ENCODE data around the gene CNOT9. TPM values are rescaled to one million over a fixed set of nuclear protein-coding genes. Genes with fewer than 3 reads are reported as not detected.

The CNOT9 gene
- total RNA-seq, 1 experiment from 2014 or later = 59.9 TPM

GRCh38 chr2:218569038-218569431 is 396 bp downstream of the CNOT9 start:
- Mint-ChIP-seq H3K36me3 (ENCODE audit: insufficient read depth, unreplicated experiment) (peaks cover 46% of the 10 kb centered on the region), H3K4me3 (ENCODE audit: unreplicated experiment) (peak overlapping the region; percentile 86), H3K4me1 (ENCODE audit: low read depth, unreplicated experiment) (peaks cover 36% of the 10 kb centered on the region), H3K9me3 (ENCODE audit: unreplicated experiment) (no peaks in the 10 kb centered on the region), H3K27me3 (ENCODE audit: insufficient read depth, unreplicated experiment) (no peaks in the 10 kb centered on the region), H3K27ac (ENCODE audit: unreplicated experiment) (peak overlapping the region; percentile 86)
- CTCF ChIA-PET = no interaction called here
- no peaks in the 10 kb centered on the region for H3K27me3 ChIP-seq (replicated peaks; ENCODE audit: control insufficient read depth, insufficient read depth, low read length)
- no peak for TF ChIP-seq CTCF (IDR thresholded peaks at IDR 0.05; ENCODE audit: insufficient read depth in 1 of 2, low read depth in 1 of 2, low read length in 1 of 2, severe bottlenecking in 1 of 2, unreplicated experiment in 1 of 2)
- POLR2A ChIA-PET = no interaction called here
- H3K9me3 ChIP-seq = no peaks in the 10 kb centered on the region
- no TSS peak for BruUV-seq (replicated peaks)
- H3K36me3 ChIP-seq (ENCODE audit: control insufficient read depth, insufficient read depth, low read length) = no peaks in the 10 kb centered on the region
- intact Hi-C loops (cut with micrococcal nuclease; ENCODE audit: unreplicated experiment) = loop anchor here (2.0 to 10.0 kb wide), 2 partner anchors 274 to 278 kb away; partner anchors contain the start of gene TMBIM1
- peak; percentile 73 to 74 for DNase-seq
- peaks cover 15% of the 10 kb centered on the region for H3K4me1 ChIP-seq
- H3K4me3 ChIP-seq (ENCODE audit: low read depth, low read length) = peak overlapping the region; percentile 60

- intact Hi-C loops (cut with micrococcal nuclease; ENCODE audit: unreplicated experiment) = loop anchor here (2.0 to 10.0 kb wide), 2 partner anchors 275 to 277 kb away; partner anchors contain the start of gene TMBIM1
- ChIA-PET CTCF (no interaction called here), POLR2A (no interaction called here)
- BruUV-seq (replicated peaks) = TSS peak; percentile 48
- H3K4me3 ChIP-seq (ENCODE audit: low read depth, low read length) = peak overlapping the region; percentile 60
- Mint-ChIP-seq H3K27me3 (ENCODE audit: insufficient read depth, unreplicated experiment) (no peaks in the 10 kb centered on the region), H3K27ac (ENCODE audit: unreplicated experiment) (peak overlapping the region; percentile 86), H3K9me3 (ENCODE audit: unreplicated experiment) (no peaks in the 10 kb centered on the region), H3K4me1 (ENCODE audit: low read depth, unreplicated experiment) (peaks cover 36% of the 10 kb centered on the region), H3K4me3 (ENCODE audit: unreplicated experiment) (peak overlapping the region; percentile 86), H3K36me3 (ENCODE audit: insufficient read depth, unreplicated experiment) (peaks cover 54% of the 10 kb centered on the region)
- TF ChIP-seq CTCF (IDR thresholded peaks at IDR 0.05; ENCODE audit: insufficient read depth in 1 of 2, low read depth in 1 of 2, low read length in 1 of 2, severe bottlenecking in 1 of 2, unreplicated experiment in 1 of 2) = no peak
- peaks cover 15% of the 10 kb centered on the region for H3K4me1 ChIP-seq
- DNase-seq = peak in 1 of 2 experiments; percentile 12
- H3K9me3 ChIP-seq = no peaks in the 10 kb centered on the region
- no peaks in the 10 kb centered on the region for H3K36me3 ChIP-seq (ENCODE audit: control insufficient read depth, insufficient read depth, low read length)
- no peaks in the 10 kb centered on the region for H3K27me3 ChIP-seq (replicated peaks; ENCODE audit: control insufficient read depth, insufficient read depth, low read length)
Measured at GRCh38 chr2:218569661-218570500, 1.2 kb downstream of the CNOT9 start.

GRCh38 chr2:218570850-218571249 is 2.2 kb downstream of the CNOT9 start:
- ChIA-PET POLR2A (no interaction called here), CTCF (interaction anchor here (0.6 kb wide), 1 partner anchor 675 kb away, joined by 3 read pairs; no protein-coding TSS in a partner anchor)
- Mint-ChIP-seq H3K4me1 (ENCODE audit: low read depth, unreplicated experiment) (peaks cover 35% of the 10 kb centered on the region), H3K27ac (ENCODE audit: unreplicated experiment) (peak overlapping the region; percentile 86), H3K9me3 (ENCODE audit: unreplicated experiment) (no peaks in the 10 kb centered on the region), H3K36me3 (ENCODE audit: insufficient read depth, unreplicated experiment) (peaks cover 63% of the 10 kb centered on the region), H3K27me3 (ENCODE audit: insufficient read depth, unreplicated experiment) (no peaks in the 10 kb centered on the region), H3K4me3 (ENCODE audit: unreplicated experiment) (peak overlapping the region; percentile 86)
- Histone ChIP-seq H3K9me3 (no peaks in the 10 kb centered on the region), H3K27me3 (replicated peaks; ENCODE audit: control insufficient read depth, insufficient read depth, low read length) (no peaks in the 10 kb centered on the region), H3K4me3 (ENCODE audit: low read depth, low read length) (no peak overlapping the region), H3K36me3 (ENCODE audit: control insufficient read depth, insufficient read depth, low read length) (no peaks in the 10 kb centered on the region), H3K4me1 (peaks cover 15% of the 10 kb centered on the region)
- DNase-seq = no peak
- intact Hi-C loops (cut with micrococcal nuclease; ENCODE audit: unreplicated experiment) = no loop called here
- no peak for TF ChIP-seq CTCF (IDR thresholded peaks at IDR 0.05; ENCODE audit: insufficient read depth in 1 of 2, low read depth in 1 of 2, low read length in 1 of 2, severe bottlenecking in 1 of 2, unreplicated experiment in 1 of 2)
- no TSS peak for BruUV-seq (replicated peaks)
